HepG2 (cell line): ENCODE results near the gene LRP5. TPM values are rescaled to one million over a fixed set of nuclear protein-coding genes. Genes with fewer than 3 reads are reported as not detected.

Experiments used
- IRF2 ChIP-seq: IDR thresholded peaks from 2 replicates; pipeline ENCODE4 v1.6.1; 2018; ENCODE audit warnings: missing genetic modification reagents, missing compliant biosample characterization
- LCORL ChIP-seq, 2 experiments: fragments of 450-650 bp in 1 of 2; sonication (generic) in 1 of 2; formaldehyde crosslinking in 1 of 2; IDR thresholded peaks; 2 replicates each; pipeline versions ENCODE4 v1.5.0 to v1.6.1; 2017 to 2020; ENCODE audit warnings: antibody characterized with exemption in 1 of 2, missing genetic modification reagents in 1 of 2
- MED13 ChIP-seq: sonication (generic); formaldehyde crosslinking; IDR thresholded peaks from 2 replicates; pipeline ENCODE4 v1.5.0; 2020; ENCODE audit warnings: missing genetic modification reagents
- MLX ChIP-seq: IDR thresholded peaks from 2 replicates; pipeline ENCODE4 v1.6.1; 2016
- NFE2L2 ChIP-seq: fragments of 150-350 bp; IDR thresholded peaks from 2 replicates; pipeline ENCODE4 v1.6.1; 2014; ENCODE audit warnings: low read length
- PREB ChIP-seq: sonication (generic); formaldehyde crosslinking; IDR thresholded peaks from 2 replicates; pipeline ENCODE4 v1.4.0; 2020; ENCODE audit warnings: missing genetic modification reagents
- RNF219 ChIP-seq: sonication (generic); formaldehyde crosslinking; IDR thresholded peaks from 2 replicates; pipeline ENCODE4 v1.5.0; 2020; ENCODE audit warnings: mild to moderate bottlenecking, missing genetic modification reagents
- SAP130 ChIP-seq: IDR thresholded peaks from 2 replicates; pipeline ENCODE4 v1.6.1; 2016; ENCODE audit warnings: low read depth
- ZBTB1 ChIP-seq: sonication (generic); formaldehyde crosslinking; IDR thresholded peaks from 2 replicates; pipeline ENCODE4 v1.4.0; 2020; ENCODE audit warnings: missing genetic modification reagents, borderline replicate concordance
- ZBTB20 ChIP-seq: sonication (generic); formaldehyde crosslinking; IDR thresholded peaks from 2 replicates; pipeline ENCODE4 v1.8.1; 2023; ENCODE audit warnings: missing genetic modification reagents, low read depth, mild to moderate bottlenecking, borderline replicate concordance
- ZC3H4 ChIP-seq: sonication (generic); formaldehyde crosslinking; IDR thresholded peaks from 2 replicates; pipeline ENCODE4 v1.4.0; 2020; ENCODE audit warnings: missing genetic modification reagents, borderline replicate concordance
- ZFP91 ChIP-seq: sonication (generic); formaldehyde crosslinking; IDR thresholded peaks from 2 replicates; pipeline ENCODE4 v1.9.0; 2022; ENCODE audit warnings: missing genetic modification reagents, mild to moderate bottlenecking, borderline replicate concordance
- ZNF224 ChIP-seq: sonication (generic); formaldehyde crosslinking; IDR thresholded peaks from 2 replicates; pipeline ENCODE4 v1.5.0; 2020; ENCODE audit warnings: mild to moderate bottlenecking, missing genetic modification reagents
- ZNF367 ChIP-seq: sonication (generic); formaldehyde crosslinking; IDR thresholded peaks from 2 replicates; pipeline ENCODE4 v1.4.0; 2020; ENCODE audit warnings: missing genetic modification reagents, borderline replicate concordance
- ZNF430 ChIP-seq: sonication (generic); formaldehyde crosslinking; IDR thresholded peaks from 2 replicates; pipeline ENCODE4 v1.9.0; 2021; ENCODE audit warnings: mild to moderate bottlenecking, missing genetic modification reagents
- polyA plus RNA-seq, 8 experiments: library from polyadenylated mRNA; depleted of rRNA in 3 of 8; stranded (reverse) in 7 of 8; unstranded in 1 of 8; fragments of >200 nt; fragmentation: Illumina TruSeq in 4 of 8; extraction: Trizol in 4 of 8; gene quantifications; 2 replicates each; pipeline versions ENCODE4 v1.2.1 to v1.2.3, GENCODE V29; 2011 to 2016; ENCODE audit warnings: low read depth in 4 of 8, missing spikeins in 1 of 8, mixed read lengths in 1 of 8; ENCODE audit not compliant: insufficient read depth in 1 of 8
- total RNA-seq, 5 experiments: library from RNA; depleted of rRNA; stranded (reverse); fragments of >200 nt; fragmentation: Illumina TruSeq; extraction: Trizol; gene quantifications; 2 replicates each; pipeline ENCODE4 v1.2.3, GENCODE V29; 2016; ENCODE audit warnings: low read depth in 1 of 5

The LRP5 gene
- total and polyA plus RNA-seq, 2 of the 13 experiments (the other 11 are each of a cell fraction or from before 2014, with no cell fraction given) = 40.4 to 64.0 TPM

GRCh38 chr11:68461575-68461917, 149.2 kb downstream of the LRP5 start (continued):
- TF ChIP-seq LCORL (IDR thresholded peaks at IDR 0.05) (no peak), LCORL (CRISPR knock-in tag; IDR thresholded peaks at IDR 0.05) (0 out of 2 replicates have a peak, but pooled peaks have one; percentile 20), MLX (no peak), ZNF224 (CRISPR knock-in tag) (no peak), ZBTB1 (CRISPR knock-in tag) (no peak), ZNF367 (CRISPR knock-in tag) (no peak), NFE2L2 (no peak), IRF2 (CRISPR knock-in tag) (no peak), SAP130 (peak; percentile 69), ZBTB20 (no peak), ZC3H4 (CRISPR knock-in tag) (no peak), MED13 (no peak), PREB (CRISPR knock-in tag) (no peak), RNF219 (CRISPR knock-in tag) (no peak), ZFP91 (CRISPR knock-in tag) (peak; percentile 52; the same call in 1 of the 2 replicates), ZNF430 (CRISPR knock-in tag) (no peak)
